OCI-LY1 (cell line): ENCODE results near the gene KRTAP1-1.

Source experiments
- CTCF ChIP-seq: fragments of 200-600 bp; sonication (generic), shearing (Covaris generic); IDR thresholded peaks from 2 replicates; pipeline ENCODE4 v1.5.1; 2017; ENCODE audit warnings: mild to moderate bottlenecking, antibody characterized with exemption, low read length, moderate library complexity, mixed read lengths
- EZH2 ChIP-seq: fragments of 200-600 bp; sonication (generic), shearing (Covaris generic); IDR thresholded peaks from 2 replicates; pipeline ENCODE4 v1.8.0; 2017; ENCODE audit warnings: borderline replicate concordance, mixed run types, mild to moderate bottlenecking, antibody characterized with exemption, low read length, moderate library complexity, mixed read lengths

- no peak for TF ChIP-seq CTCF
- TF ChIP-seq EZH2, result no peak
Measured at GRCh38 chr17:41029633-41030245, 11.5 kb downstream of the KRTAP1-1 start, which contains the start of gene KRTAP1-4.
